GM06990 (cell line): ENCODE data around the gene PADI6.

ENCODE experiments used
- DNase-seq: peaks from one replicate; pipeline ENCODE4 v3.0.0-alpha.2; 2011; ENCODE audit not compliant: insufficient read length; ENCODE audit errors: extremely low read depth
- H3K27me3 ChIP-seq: replicated peaks from 2 replicates; pipeline ENCODE4 v1.6.0; 2011; ENCODE audit warnings: low read length; ENCODE audit not compliant: control insufficient read depth, insufficient read depth
- H3K36me3 ChIP-seq: 2 replicates; pipeline ENCODE4 v1.5.1; 2011; ENCODE audit warnings: low read length; ENCODE audit not compliant: control insufficient read depth, insufficient read depth
- H3K4me3 ChIP-seq: replicated peaks from 2 replicates; pipeline ENCODE4 v1.5.1; 2011; ENCODE audit warnings: low read depth, mild to moderate bottlenecking, control low read depth, low read length
- TF ChIP-seq, protein P1 (sequence below): IDR thresholded peaks from 2 replicates; pipeline ENCODE4 v1.5.1; 2011; ENCODE audit warnings: low read length, control low read depth, mild to moderate bottlenecking, inconsistent platforms; ENCODE audit not compliant: insufficient read depth, poor library complexity, severe bottlenecking

The PADI6 gene

DNA sequence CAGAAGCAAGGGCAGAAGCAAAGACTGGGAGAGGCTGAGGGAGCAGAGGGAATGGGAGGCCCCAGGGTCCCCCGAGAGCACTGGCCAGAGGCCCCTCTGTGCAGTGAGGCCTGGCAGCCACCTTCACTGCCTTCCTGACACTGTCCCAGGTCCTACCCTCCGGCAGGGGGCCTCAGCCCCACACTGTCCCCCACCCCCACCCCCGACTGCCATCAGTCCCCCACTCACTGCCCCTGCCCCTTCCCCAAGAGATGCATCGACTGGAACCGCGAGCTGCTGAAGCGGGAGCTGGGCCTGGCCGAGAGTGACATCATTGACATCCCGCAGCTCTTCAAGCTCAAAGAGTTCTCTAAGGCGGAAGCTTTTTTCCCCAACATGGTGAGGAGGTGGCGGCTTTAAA lies 13.0 kb upstream of the PADI6 start:
- no peaks in the 10 kb centered on the region for H3K36me3 ChIP-seq
- no peak overlapping the region for H3K4me3 ChIP-seq
- H3K27me3 ChIP-seq: no peaks in the 10 kb centered on the region; the same call in 1 of the 2 replicates
- TF ChIP-seq, protein P1, sequence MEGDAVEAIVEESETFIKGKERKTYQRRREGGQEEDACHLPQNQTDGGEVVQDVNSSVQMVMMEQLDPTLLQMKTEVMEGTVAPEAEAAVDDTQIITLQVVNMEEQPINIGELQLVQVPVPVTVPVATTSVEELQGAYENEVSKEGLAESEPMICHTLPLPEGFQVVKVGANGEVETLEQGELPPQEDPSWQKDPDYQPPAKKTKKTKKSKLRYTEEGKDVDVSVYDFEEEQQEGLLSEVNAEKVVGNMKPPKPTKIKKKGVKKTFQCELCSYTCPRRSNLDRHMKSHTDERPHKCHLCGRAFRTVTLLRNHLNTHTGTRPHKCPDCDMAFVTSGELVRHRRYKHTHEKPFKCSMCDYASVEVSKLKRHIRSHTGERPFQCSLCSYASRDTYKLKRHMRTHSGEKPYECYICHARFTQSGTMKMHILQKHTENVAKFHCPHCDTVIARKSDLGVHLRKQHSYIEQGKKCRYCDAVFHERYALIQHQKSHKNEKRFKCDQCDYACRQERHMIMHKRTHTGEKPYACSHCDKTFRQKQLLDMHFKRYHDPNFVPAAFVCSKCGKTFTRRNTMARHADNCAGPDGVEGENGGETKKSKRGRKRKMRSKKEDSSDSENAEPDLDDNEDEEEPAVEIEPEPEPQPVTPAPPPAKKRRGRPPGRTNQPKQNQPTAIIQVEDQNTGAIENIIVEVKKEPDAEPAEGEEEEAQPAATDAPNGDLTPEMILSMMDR: peak; percentile 13
- DNase-seq: no peak

- TF ChIP-seq, protein P1: no peak
- no peaks in the 10 kb centered on the region for H3K36me3 ChIP-seq
- no peak overlapping the region for H3K4me3 ChIP-seq
- DNase-seq: no peak
- H3K27me3 ChIP-seq: no peaks in the 10 kb centered on the region; the same call in 1 of the 2 replicates
Observed at GRCh38 chr1:17359808-17360207, 12.2 kb upstream of the PADI6 start.

DNA sequence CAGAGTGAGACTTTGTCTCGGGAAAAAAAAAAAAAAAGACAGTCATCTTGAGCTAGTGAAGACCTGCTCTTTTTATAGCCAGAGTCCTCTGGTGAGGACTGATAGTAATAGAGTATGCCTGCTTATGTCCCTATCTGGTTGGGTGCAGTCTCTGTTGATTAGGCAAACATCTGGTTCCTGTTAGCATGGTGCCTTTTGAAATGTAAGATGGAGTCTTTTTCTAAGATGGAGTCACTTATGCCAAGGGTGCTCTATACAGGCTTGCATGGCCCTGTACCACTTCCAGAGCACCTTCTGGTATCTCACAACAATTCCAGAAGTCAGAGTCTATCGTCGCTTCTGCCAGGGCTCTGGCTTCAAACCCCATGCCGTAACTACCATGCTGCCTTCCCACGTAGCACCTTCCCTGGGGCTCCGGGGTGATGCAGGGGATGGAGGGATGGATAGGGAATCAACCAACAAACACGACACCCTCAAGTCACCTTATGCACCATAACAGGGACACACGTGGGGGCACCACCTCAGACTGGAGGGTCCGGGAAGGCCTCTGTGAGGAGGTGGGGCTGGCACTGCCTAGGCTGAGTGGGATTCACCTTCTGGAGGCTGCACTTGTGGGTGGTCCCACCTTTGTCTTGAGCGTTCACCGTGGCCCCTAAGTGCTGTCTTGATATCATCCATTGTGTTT lies 11.6 kb upstream of the PADI6 start:
- DNase-seq: no peak
- TF ChIP-seq, protein P1: no peak
- no peaks in the 10 kb centered on the region; the same call in 1 of the 2 replicates for H3K27me3 ChIP-seq
- H3K4me3 ChIP-seq: no peak overlapping the region
- no peaks in the 10 kb centered on the region for H3K36me3 ChIP-seq

DNA sequence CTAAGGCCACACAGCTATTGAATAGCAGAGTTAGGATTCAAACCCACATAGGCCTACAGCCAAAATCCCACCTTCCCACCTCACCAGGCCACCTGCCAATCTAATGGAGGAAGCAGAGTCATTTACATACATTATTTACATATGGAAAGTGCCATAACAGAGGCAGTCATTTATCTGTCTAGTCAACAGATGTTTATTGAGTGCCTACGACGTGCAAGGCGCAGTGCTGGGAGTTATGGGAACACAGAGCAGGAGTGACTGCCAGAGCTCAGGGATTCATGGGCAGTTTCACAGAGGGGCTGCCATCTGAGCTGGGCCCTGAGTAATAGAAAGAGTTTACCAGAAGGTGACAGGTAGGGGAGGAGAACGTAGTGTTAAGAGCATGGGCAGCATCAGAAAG lies 10.3 kb upstream of the PADI6 start:
- H3K4me3 ChIP-seq: no peak overlapping the region
- no peaks in the 10 kb centered on the region for H3K27me3 ChIP-seq
- TF ChIP-seq, protein P1: no peak
- no peaks in the 10 kb centered on the region for H3K36me3 ChIP-seq
- DNase-seq: no peak

DNA sequence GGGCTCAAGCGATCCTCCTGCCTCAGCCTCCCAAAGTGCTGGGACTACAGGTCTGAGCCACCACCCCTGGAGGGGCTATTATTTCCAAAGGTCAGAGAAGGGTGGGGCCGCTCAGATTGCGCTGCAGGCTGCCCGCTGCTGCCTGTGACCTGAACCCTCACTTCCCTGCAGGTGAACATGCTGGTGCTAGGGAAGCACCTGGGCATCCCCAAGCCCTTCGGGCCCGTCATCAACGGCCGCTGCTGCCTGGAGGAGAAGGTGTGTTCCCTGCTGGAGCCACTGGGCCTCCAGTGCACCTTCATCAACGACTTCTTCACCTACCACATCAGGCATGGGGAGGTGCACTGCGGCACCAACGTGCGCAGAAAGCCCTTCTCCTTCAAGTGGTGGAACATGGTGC lies 8.6 kb upstream of the PADI6 start:
- H3K36me3 ChIP-seq: no peaks in the 10 kb centered on the region
- TF ChIP-seq, protein P1: no peak
- H3K4me3 ChIP-seq: no peak overlapping the region
- DNase-seq: no peak
- no peaks in the 10 kb centered on the region; the same call in 1 of the 2 replicates for H3K27me3 ChIP-seq

- DNase-seq: no peak
- Histone ChIP-seq H3K4me3 (no peak overlapping the region), H3K27me3 (no peaks in the 10 kb centered on the region; the same call in 1 of the 2 replicates), H3K36me3 (no peaks in the 10 kb centered on the region)
- TF ChIP-seq, protein P1: no peak
Observed at GRCh38 chr1:17363771-17364170, 8.2 kb upstream of the PADI6 start.
